ENCODE measurements around the gene IFITM1. TPM values are rescaled to one million over a fixed set of nuclear protein-coding genes. Genes with fewer than 3 reads are reported as not detected.

The IFITM1 gene
- total RNA-seq, 4 donors from 2014 or later: 216 to 431 (median 256) TPM

DNA sequence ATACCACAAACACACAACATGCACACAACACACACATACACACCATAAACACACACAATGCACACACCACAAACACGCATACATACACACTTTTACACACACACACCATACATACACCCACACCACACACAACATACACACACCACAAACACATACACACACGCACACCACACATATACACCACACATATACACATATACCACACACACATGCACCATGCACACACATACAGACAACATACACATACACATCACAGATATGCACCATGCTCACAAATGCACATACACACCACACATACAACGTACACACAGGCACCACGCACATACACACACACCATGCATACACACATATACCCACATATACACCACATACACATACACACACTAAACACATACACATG lies 43.7 kb downstream of the IFITM1 start:
- H3K27ac ChIP-seq: no peak overlapping the region
- peaks cover 0 to 17% (median 0%) of the 10 kb centered on the region in 4 donors for H3K9me3 ChIP-seq
- WGBS, 2 donors: 90 to 94% methylated on average over 4 of the region's 4 CpGs
- TF ChIP-seq, protein P1, sequence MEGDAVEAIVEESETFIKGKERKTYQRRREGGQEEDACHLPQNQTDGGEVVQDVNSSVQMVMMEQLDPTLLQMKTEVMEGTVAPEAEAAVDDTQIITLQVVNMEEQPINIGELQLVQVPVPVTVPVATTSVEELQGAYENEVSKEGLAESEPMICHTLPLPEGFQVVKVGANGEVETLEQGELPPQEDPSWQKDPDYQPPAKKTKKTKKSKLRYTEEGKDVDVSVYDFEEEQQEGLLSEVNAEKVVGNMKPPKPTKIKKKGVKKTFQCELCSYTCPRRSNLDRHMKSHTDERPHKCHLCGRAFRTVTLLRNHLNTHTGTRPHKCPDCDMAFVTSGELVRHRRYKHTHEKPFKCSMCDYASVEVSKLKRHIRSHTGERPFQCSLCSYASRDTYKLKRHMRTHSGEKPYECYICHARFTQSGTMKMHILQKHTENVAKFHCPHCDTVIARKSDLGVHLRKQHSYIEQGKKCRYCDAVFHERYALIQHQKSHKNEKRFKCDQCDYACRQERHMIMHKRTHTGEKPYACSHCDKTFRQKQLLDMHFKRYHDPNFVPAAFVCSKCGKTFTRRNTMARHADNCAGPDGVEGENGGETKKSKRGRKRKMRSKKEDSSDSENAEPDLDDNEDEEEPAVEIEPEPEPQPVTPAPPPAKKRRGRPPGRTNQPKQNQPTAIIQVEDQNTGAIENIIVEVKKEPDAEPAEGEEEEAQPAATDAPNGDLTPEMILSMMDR (IDR thresholded peaks at IDR 0.05): no peak
- TF ChIP-seq POLR2A (IDR thresholded peaks at IDR 0.05): no peak
- TF ChIP-seq EP300 (IDR thresholded peaks at IDR 0.05): no peak
- no peak overlapping the region for H3K4me3 ChIP-seq
- no peak for DNase-seq (ENCODE audit: low spot score in 2 of 2)
- no peaks in the 10 kb centered on the region for H3K36me3 ChIP-seq
- peaks cover 3 to 31% (median 21%) of the 10 kb centered on the region in 4 donors for H3K4me1 ChIP-seq
- peaks cover 0 to 14% of the 10 kb centered on the region in 2 donors for H3K27me3 ChIP-seq

DNA sequence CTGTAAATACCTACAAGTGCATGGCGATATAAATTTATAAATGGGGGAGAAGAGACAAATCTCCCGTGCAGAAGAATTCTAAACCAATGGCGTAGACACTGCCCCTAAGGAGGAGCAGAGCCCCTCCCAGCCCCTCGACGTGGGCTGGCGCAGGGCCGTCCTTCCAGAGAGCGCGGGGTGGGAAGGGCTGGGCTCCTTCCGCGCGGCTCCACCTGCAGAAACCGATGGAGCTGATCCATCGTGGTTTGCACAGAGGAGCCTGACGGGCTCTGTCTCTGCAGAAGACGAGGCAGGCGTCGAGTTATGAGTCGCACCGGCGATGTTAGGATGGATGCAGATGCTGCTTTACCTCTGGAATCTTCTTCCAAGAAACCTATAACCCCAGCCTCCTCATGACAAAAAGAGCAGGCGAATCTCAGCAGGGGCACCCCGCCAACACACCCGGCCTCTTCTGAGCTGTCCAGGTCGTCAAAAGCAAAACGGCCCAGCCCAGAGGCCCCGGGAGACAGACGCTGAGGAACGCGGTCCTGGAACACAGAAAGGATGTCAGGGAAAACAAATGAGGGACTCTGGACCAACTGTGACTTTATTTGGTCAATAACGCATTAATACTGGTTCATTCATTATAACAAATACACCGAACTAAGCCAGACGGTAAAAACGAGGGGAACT lies 44.4 kb downstream of the IFITM1 start:
- peaks cover 0 to 17% (median 0%) of the 10 kb centered on the region in 4 donors for H3K9me3 ChIP-seq
- peaks cover 0 to 14% of the 10 kb centered on the region in 2 donors for H3K27me3 ChIP-seq
- DNase-seq (ENCODE audit: low spot score in 2 of 2): no peak
- no peaks in the 10 kb centered on the region for H3K36me3 ChIP-seq
- TF ChIP-seq, protein P1 (IDR thresholded peaks at IDR 0.05): no peak
- no peak for TF ChIP-seq POLR2A (IDR thresholded peaks at IDR 0.05)
- TF ChIP-seq EP300 (IDR thresholded peaks at IDR 0.05): no peak
- 53 to 59% methylated on average over 27 to 34 of the region's 34 CpGs for WGBS, 2 donors
- H3K4me1 ChIP-seq: peaks cover 3 to 24% (median 14%) of the 10 kb centered on the region in 4 donors
- no peak overlapping the region for H3K27ac ChIP-seq
- H3K4me3 ChIP-seq: no peak overlapping the region

DNA sequence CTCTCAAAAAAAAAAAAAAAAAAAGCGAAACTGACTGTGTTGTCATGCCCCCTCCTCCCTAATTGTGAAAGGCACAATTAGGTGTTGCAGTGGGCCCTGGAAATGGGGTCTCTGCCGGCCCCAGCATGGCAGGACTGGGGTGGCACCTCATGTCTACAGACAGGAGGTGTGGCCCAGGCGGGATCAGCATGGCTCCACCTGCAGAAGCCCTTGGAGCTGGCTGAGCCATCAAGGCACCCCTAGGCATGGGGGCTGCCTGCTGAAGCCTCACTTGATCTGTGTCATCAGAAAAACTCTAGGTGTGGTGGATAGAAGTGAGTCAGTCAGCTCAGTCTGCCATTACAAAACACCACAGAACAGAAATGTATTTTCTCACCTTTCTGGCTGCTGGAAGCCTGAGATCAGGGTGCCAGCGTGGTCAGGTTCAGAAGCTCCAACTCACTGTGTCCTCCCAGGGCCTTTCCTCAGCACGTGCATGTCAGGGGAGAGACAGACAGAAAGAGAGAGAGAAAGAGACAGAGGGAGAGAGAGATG lies 45.4 kb downstream of the IFITM1 start:
- DNase-seq (ENCODE audit: low spot score in 2 of 2): no peak
- H3K4me3 ChIP-seq: no peak overlapping the region
- no peak overlapping the region for H3K27ac ChIP-seq
- peaks cover 3 to 14% (median 9%) of the 10 kb centered on the region in 4 donors for H3K4me1 ChIP-seq
- WGBS, 2 donors: 60 to 87% methylated on average over 5 of the region's 5 CpGs
- H3K9me3 ChIP-seq: peaks cover 0 to 17% (median 0%) of the 10 kb centered on the region in 4 donors
- TF ChIP-seq POLR2A (IDR thresholded peaks at IDR 0.05): no peak
- TF ChIP-seq, protein P1 (IDR thresholded peaks at IDR 0.05): no peak
- TF ChIP-seq EP300 (IDR thresholded peaks at IDR 0.05): no peak
- H3K36me3 ChIP-seq: no peaks in the 10 kb centered on the region
- peaks cover 0 to 18% of the 10 kb centered on the region in 2 donors for H3K27me3 ChIP-seq

DNA sequence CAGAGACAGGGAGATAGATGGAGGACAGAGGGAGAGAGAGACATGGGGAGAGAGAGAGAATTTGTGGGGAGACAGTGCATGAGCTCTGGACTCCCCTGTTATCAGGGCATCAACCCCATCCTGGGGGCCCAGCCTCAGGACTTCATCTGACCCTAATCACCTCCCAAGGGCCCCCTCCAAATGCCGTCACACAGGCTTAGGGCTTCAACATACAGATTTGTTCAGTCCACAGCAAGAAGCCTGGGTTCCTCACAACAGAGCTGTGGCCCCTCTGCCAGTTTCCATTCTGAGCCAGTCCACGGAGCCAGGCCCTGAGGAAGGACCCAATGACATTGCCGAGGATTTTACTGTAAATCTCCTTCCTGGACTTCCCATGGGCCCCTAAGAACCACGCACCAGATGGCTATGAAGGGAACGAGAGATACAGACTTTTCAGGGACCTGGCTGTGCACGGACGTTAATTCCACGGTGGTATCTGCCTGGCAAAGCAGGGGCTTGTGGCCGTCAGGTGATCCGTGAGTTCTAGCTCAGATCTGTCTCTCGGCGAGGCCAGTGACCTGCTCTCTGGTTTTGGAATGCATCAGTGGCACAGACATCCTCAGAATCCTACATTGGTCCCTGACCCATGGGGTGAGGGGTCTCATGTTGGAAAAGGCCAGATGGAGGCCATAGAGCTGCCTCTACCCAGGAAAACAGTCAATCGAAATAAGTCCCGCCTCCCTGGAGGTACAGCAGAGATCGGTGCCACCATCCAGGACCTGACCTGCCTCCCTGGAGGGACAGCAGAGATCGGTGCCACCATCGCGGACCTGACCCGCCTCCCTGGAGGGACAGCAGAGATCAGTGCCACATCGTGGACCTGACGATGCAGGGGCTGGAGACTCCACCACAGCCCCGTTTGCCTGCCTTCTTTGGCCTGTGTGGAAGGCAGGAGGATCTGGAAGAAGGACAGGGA lies 46.8 kb downstream of the IFITM1 start:
- TF ChIP-seq POLR2A (IDR thresholded peaks at IDR 0.05) (no peak), EP300 (IDR thresholded peaks at IDR 0.05) (no peak)
- TF ChIP-seq, protein P1 (IDR thresholded peaks at IDR 0.05): no peak
- no peak for DNase-seq (ENCODE audit: low spot score in 2 of 2)
- WGBS, 2 donors: 85 to 86% methylated on average over 22 of the region's 22 CpGs

More for the DNA sequence above, 46.8 kb downstream of the IFITM1 start:
- Histone ChIP-seq H3K27me3 (peaks cover 0 to 30% of the 10 kb centered on the region in 2 donors), H3K27ac (no peak overlapping the region), H3K36me3 (no peaks in the 10 kb centered on the region), H3K4me1 (peaks cover 0 to 3% (median 2%) of the 10 kb centered on the region in 4 donors), H3K9me3 (peaks cover 0 to 17% (median 0%) of the 10 kb centered on the region in 4 donors), H3K4me3 (no peak overlapping the region)

Data from tibial nerve (tissue), 4 donors.